WTC11 (cell line): ENCODE data around the gene PFKP.

Source experiments
- ETV6 ChIP-seq: sonication (generic); formaldehyde crosslinking; IDR thresholded peaks from 2 replicates; pipeline ENCODE4 v1.8.1; 2022; ENCODE audit warnings: mild to moderate bottlenecking, missing genetic modification reagents
- FOXP1 ChIP-seq: sonication (generic); formaldehyde crosslinking; IDR thresholded peaks from 2 replicates; pipeline ENCODE4 v1.8.0; 2022; ENCODE audit warnings: missing genetic modification reagents, mild to moderate bottlenecking, moderate library complexity, borderline replicate concordance
- JUN ChIP-seq: sonication (generic); formaldehyde crosslinking; IDR thresholded peaks from 2 replicates; pipeline ENCODE4 v1.8.0; 2023; ENCODE audit warnings: mild to moderate bottlenecking, missing genetic modification reagents
- NR3C1 ChIP-seq: sonication (generic); formaldehyde crosslinking; conservative IDR thresholded peaks from 2 replicates; pipeline ENCODE4 v1.8.1; 2023; ENCODE audit warnings: low read depth, mild to moderate bottlenecking, missing genetic modification reagents
- SP1 ChIP-seq: sonication (generic); formaldehyde crosslinking; conservative IDR thresholded peaks from 2 replicates; pipeline ENCODE4 v1.8.1; 2022; ENCODE audit warnings: missing genetic modification reagents
- TF ChIP-seq, protein P1 (sequence below): sonication (generic); formaldehyde crosslinking; IDR thresholded peaks from 2 replicates; pipeline ENCODE4 v1.8.0; 2022; ENCODE audit warnings: mild to moderate bottlenecking, missing genetic modification reagents
- TF ChIP-seq, protein P2 (sequence below): fragments of 200-600 bp; IDR thresholded peaks from 2 replicates; pipeline ENCODE4 v1.8.0; 2022; ENCODE audit warnings: antibody characterized with exemption
- TF ChIP-seq, protein P3 (sequence below): sonication (generic); formaldehyde crosslinking; IDR thresholded peaks from 2 replicates; pipeline ENCODE4 v1.8.0; 2023; ENCODE audit warnings: missing genetic modification reagents, mild to moderate bottlenecking, borderline replicate concordance
- TF ChIP-seq, protein P4 (sequence below): sonication (generic); formaldehyde crosslinking; IDR thresholded peaks from 2 replicates; pipeline ENCODE4 v1.8.0; 2023; ENCODE audit warnings: missing genetic modification reagents

DNA sequence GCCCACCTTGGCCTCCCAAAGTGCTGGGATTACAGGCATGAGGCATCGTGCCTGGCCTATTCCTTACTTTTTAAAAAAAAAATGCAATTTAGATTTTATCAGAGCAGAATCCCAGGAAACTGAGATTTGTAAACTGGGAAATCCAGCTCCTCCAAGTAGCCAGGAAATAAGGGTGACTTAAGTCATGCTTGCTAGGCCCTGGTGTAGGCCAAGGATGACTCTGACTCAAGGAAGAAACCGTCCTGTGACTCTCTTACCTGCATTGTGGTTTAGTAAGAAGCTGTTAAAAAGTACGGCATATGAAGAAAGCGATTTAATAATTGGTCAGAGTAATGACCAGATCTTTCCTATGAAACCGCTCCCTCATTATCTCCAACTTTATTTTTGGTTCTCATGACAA is 10.2 kb downstream of the PFKP start:
- TF ChIP-seq NR3C1 (CRISPR knock-in tag) (no peak), FOXP1 (no peak), ETV6 (CRISPR knock-in tag) (no peak), SP1 (no peak), JUN (CRISPR knock-in tag) (no peak)
- TF ChIP-seq, protein P1, sequence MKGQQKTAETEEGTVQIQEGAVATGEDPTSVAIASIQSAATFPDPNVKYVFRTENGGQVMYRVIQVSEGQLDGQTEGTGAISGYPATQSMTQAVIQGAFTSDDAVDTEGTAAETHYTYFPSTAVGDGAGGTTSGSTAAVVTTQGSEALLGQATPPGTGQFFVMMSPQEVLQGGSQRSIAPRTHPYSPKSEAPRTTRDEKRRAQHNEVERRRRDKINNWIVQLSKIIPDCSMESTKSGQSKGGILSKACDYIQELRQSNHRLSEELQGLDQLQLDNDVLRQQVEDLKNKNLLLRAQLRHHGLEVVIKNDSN (CRISPR knock-in tag) = no peak
- TF ChIP-seq, protein P2, sequence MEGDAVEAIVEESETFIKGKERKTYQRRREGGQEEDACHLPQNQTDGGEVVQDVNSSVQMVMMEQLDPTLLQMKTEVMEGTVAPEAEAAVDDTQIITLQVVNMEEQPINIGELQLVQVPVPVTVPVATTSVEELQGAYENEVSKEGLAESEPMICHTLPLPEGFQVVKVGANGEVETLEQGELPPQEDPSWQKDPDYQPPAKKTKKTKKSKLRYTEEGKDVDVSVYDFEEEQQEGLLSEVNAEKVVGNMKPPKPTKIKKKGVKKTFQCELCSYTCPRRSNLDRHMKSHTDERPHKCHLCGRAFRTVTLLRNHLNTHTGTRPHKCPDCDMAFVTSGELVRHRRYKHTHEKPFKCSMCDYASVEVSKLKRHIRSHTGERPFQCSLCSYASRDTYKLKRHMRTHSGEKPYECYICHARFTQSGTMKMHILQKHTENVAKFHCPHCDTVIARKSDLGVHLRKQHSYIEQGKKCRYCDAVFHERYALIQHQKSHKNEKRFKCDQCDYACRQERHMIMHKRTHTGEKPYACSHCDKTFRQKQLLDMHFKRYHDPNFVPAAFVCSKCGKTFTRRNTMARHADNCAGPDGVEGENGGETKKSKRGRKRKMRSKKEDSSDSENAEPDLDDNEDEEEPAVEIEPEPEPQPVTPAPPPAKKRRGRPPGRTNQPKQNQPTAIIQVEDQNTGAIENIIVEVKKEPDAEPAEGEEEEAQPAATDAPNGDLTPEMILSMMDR = no peak
- TF ChIP-seq, protein P3, sequence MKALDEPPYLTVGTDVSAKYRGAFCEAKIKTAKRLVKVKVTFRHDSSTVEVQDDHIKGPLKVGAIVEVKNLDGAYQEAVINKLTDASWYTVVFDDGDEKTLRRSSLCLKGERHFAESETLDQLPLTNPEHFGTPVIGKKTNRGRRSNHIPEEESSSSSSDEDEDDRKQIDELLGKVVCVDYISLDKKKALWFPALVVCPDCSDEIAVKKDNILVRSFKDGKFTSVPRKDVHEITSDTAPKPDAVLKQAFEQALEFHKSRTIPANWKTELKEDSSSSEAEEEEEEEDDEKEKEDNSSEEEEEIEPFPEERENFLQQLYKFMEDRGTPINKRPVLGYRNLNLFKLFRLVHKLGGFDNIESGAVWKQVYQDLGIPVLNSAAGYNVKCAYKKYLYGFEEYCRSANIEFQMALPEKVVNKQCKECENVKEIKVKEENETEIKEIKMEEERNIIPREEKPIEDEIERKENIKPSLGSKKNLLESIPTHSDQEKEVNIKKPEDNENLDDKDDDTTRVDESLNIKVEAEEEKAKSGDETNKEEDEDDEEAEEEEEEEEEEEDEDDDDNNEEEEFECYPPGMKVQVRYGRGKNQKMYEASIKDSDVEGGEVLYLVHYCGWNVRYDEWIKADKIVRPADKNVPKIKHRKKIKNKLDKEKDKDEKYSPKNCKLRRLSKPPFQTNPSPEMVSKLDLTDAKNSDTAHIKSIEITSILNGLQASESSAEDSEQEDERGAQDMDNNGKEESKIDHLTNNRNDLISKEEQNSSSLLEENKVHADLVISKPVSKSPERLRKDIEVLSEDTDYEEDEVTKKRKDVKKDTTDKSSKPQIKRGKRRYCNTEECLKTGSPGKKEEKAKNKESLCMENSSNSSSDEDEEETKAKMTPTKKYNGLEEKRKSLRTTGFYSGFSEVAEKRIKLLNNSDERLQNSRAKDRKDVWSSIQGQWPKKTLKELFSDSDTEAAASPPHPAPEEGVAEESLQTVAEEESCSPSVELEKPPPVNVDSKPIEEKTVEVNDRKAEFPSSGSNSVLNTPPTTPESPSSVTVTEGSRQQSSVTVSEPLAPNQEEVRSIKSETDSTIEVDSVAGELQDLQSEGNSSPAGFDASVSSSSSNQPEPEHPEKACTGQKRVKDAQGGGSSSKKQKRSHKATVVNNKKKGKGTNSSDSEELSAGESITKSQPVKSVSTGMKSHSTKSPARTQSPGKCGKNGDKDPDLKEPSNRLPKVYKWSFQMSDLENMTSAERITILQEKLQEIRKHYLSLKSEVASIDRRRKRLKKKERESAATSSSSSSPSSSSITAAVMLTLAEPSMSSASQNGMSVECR (CRISPR knock-in tag) = no peak
- TF ChIP-seq, protein P4, sequence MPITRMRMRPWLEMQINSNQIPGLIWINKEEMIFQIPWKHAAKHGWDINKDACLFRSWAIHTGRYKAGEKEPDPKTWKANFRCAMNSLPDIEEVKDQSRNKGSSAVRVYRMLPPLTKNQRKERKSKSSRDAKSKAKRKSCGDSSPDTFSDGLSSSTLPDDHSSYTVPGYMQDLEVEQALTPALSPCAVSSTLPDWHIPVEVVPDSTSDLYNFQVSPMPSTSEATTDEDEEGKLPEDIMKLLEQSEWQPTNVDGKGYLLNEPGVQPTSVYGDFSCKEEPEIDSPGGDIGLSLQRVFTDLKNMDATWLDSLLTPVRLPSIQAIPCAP (CRISPR knock-in tag) = no peak
